Measurements from ENCODE around the gene VAV2.

VAV2 gene, protein sequence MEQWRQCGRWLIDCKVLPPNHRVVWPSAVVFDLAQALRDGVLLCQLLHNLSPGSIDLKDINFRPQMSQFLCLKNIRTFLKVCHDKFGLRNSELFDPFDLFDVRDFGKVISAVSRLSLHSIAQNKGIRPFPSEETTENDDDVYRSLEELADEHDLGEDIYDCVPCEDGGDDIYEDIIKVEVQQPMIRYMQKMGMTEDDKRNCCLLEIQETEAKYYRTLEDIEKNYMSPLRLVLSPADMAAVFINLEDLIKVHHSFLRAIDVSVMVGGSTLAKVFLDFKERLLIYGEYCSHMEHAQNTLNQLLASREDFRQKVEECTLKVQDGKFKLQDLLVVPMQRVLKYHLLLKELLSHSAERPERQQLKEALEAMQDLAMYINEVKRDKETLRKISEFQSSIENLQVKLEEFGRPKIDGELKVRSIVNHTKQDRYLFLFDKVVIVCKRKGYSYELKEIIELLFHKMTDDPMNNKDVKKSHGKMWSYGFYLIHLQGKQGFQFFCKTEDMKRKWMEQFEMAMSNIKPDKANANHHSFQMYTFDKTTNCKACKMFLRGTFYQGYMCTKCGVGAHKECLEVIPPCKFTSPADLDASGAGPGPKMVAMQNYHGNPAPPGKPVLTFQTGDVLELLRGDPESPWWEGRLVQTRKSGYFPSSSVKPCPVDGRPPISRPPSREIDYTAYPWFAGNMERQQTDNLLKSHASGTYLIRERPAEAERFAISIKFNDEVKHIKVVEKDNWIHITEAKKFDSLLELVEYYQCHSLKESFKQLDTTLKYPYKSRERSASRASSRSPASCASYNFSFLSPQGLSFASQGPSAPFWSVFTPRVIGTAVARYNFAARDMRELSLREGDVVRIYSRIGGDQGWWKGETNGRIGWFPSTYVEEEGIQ

DNA sequence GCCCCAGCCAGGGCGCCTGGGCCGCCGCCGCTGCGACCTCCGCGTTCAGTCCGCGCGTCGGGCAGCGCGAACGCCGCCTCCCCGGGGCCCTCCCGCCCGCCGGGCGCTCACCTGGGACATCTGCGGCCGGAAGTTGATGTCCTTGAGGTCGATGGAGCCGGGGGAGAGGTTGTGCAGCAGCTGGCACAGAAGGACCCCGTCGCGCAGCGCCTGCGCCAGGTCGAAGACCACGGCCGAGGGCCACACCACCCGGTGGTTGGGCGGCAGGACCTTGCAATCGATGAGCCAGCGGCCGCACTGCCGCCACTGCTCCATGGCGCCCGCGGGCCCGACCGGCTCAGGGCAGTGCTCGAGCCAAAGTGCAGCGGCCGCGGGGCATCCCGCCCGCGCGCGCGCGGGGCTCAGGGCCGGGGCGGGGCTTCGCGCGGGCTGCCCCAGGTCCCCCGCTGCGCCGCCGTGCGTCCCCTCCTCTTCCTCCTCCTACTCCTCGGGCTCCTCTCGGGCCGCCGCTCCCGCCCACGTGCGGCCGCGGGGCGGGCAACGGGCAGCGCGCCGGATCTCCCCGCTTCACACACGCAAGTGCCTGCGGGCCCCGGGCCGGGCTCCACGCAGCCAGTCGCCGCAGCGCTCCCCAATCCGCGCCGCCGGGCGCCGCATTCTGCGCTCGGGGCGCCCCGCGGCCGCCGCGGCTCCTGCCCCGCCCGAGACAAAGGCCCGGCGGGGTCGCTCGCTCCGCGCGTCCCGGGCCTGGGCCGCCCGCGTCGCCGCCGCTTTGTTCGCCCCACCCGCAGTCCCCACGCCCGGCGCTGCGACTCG, at the start of gene VAV2:
Gene VAV2, minus strand, starts transcription at position 361 of the 816 bp plus-strand sequence. Its CDS starts 46 bp downstream, at position 315.
- peak; percentile 4 to 7 for DNase-seq

DNA sequence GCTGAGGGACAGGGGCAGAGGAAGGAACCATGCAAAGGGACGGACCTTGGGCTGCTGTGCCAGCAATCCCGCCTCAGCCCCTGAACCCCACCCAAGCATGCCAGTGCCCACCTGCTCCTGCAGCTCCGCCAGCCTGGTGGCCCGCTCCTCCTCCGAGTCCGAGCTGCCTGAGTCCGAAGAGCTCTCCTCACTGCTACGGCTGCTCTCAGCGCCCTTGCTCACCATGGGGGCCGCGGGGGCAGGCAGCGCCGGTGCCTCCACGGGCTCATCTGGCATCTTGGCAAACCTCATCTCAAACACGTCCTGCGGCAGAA, 49.5 kb upstream of the VAV2 start:
- no peak for DNase-seq

DNA sequence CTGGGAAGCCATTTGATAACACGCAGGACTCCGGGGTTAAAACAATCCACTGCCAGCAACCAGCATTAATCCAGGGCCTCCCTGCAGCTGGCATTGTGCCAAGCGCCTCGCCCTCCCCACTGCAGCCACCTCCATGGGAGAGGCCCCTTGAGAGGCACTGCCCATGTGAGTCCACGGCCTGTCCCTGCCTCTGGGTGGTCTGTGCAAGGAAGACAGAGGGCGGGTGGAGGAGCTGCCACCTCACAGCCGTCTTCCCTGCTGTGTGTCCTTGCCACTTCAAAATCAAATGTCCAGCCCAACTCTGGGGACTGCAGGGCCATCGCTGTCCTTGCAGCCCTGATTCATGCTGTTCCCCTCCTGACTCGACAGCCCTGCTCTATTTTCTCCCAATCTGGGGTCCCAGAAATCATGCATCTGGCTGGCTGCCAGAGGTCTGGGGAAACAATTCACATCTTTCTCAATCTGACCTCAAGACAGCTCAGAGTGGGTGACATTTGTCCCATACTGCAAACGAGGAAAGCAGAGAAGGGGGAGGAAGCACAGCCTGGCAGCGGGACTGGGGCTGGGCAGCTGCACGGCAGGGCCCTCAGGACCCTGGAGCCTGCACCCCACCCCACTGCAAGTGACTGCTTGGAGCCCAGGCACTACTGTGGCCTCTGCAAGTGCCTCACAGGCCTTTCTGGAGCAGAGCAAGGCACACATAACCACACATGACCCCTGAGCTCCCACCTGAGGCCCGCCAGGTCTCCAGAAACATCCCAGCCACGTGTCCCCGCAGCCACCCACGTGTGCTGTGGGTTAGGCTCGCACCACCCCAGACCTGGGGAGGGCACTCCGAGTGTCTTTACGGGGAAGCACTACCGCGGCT, 48.9 kb upstream of the VAV2 start:
- DNase-seq = no peak

DNA sequence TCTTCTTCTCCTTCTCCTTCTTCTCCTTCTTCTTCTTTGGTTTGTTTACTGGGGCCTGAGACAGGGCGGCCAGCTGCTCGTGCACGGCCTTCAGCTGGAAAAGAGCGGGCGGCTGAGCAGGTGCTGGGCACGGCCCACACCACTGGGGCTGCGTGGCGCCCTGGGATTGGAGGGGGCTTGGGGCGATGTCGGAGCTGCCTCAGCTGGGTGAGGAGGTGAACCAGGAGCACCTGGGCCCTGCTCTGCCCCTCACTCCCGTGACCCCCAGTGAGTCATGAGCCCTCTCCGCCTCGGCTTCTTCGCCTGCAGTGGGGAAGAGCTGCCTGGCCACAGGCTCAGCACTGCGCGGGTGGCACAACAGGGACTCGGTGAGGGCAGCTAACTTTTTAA, 48.0 kb upstream of the VAV2 start:
- DNase-seq = no peak

DNA sequence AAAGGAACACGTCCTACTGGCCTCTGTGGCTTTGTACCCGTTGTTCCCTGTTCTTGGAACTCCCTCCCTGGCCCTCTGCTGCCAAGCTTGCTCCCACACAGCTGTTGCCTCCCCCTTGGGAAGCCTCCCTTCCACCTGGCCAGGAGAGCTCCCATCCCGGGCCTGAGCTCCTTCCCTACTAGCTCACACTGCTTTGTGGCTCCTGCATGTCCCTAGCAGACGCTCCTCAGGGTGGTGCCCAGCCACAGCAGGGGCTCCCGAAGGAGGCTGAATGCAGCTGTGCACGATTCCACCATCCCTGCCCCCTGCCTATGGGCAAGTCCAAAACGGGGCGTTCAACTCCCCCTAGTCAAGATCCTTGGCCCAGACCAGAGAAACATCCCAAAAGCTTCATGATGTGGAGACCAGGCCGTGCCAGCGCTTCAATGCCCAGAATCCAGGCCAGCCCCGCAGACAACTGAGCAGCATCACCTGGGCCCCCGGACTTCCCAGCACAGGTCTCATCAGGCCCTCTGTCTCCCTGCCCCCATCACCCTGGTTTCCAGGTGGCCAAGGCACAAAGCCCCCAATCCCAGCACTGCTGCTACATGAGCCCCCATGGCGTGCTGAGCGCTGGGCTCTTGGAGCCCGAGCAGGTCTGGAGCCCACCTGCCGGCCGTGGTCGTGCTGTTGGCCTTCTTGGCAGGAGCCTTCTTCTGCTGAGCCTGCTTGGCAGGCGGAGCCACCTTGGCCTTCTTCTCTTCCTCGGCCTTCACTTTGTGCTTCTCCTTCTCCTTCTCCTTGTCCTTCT, 47.5 kb upstream of the VAV2 start:
- no peak for DNase-seq

DNA sequence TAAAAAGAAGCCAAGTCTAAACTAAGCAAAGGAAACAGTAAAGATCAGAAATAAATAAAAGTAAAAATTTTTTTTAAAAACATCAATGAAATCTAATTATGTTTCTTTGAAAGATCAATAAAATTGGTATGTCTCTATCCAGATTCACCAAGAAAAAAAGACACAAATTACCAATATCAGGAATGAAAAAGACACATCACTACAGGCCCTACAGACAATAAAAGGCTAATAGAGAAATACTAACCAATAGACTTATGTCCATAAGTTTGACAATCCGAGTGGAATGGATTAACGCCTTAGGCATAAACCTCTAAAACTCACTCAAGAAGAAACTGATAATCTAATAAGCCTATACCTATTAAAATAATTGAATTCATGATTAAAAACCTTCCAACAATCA, 45.5 kb upstream of the VAV2 start:
- DNase-seq = no peak

DNA sequence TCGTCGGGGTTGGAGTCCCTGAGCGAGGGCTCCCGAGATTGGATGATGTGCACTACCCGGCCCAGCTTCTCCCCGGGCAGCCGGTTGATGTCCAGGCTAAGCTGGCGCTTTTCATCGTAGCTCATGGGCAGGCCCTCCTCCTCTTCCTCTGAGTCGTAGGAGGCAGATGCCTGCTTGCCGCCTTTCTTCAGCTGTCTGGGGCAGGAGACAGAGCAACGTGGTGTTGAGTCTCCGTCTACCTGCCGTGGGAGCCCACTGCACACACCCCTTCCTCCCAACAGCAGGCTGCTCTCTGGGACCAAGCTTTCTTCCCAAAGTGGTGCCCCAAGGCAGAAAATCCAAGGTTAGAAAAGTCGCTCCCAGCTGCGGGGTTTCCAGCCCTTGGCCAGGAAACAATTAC, 44.0 kb upstream of the VAV2 start:
- DNase-seq = no peak

DNA sequence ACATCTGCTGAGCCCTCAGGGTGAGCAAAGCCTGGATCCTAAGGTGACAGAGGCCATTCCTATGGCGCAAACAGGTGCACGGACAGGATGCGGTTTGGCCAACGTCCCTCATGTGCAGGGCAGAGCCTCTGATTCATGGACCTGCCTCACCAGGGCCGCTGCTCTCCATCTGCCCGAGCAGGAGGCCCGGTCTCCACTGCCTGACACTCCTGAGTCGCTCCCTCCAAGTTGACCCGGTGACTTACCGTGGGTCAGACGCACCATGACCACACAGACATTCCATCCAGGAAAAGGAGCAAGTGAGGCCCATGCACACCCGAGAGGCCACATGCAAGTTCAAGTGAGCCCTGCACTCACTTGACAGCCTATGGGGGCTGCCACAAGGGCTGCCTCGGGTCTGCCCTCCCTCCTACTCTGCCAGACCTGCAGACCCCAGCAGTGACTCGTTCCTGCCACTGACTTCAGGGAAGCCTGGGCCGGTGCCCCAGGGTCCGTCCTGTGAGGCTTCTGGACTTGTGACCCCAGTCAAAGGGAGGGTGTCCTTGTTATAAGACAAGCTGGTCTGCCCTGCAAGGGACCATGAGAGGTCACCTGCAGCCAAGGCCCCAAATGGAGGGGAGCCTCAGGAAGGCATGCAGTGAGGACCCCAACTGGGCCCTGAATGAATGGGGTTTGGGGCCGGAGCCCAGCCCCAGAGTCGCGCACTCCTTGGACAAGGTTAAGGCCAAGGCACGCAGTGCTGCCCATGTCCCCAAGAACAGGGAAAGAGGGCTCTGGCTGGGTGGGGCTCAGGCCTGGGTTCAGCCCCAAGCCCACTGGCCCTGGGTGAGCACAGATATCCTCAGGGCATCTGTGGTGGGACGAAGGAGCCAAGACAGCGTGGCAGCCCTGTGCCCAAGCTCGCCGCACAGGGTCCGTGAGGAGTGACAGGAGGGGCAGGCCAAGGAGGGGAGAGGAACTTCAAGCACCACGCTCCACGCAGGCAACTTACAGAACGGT, 43.2 kb upstream of the VAV2 start:
- no peak for DNase-seq

DNA sequence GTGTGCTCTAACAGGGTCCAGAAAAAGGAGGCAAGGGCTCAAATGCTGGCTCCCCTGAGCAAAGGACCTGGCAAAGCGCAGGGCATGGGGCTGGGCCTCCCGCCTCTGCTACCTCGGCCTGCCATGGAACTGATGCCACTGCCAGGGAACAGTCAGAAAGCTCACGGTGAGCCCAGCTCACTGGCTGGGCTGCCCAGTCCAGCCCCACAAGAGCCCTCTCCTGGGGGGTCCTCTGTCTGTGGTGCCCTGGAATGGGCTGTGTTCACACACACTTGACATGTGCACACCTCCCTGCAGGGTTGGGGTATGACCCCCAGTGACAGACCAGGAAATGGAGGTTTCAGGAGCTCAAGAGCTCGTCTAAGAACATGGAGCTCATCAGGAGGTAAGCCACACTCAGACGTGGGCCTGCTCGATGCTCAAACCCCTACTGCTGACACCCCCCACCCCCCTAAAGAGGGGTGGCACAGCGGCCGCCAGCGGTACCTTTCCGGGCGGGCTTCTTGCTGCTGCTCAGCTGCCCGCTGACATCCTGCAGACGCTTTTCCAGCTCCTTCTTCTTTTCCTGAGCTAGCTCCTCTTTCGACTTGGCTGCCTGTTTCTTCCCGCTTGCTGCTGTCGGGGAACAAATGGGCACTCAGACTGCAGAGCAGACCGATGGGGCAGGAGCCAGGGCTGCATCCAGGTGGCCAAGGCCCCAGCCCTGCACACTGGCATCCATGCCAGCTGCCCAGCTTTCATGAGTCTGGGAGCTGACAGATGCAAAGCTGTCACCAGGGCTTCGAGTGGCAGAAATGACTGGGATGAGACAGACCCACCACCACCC, 42.3 kb upstream of the VAV2 start:
- no peak for DNase-seq

DNA sequence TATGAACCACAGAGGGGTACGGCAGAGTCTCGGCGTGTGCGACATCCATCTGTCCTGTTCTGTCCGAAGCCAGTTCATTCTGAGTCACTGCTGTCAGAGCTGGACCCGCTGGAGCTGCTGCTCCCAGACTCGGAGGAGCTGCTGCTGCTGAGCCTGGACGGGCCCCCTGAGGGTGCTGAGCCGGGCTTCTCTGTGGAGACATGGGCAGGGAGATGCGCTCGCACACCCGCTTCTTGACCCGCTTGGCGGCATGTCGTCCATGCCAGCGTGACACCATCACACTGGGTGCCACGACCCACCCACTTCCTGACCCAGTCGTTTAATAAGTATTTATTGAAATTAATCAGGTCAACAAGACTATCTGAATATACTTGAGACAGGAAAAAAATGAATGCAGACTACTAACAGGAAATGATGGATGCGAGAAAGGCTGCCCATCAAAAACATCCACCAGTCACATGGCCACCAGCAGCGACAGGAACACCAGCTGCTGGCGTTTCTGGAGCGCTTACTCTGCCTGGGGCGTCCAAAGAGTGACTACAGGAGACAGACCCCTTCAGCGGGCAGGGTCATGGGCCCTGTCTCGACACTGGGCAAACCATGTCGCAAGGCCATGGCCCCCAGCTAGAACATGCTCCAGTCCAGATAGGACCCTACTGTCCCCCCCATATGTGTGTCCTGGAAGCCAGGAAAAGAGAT, 41.5 kb upstream of the VAV2 start:
- no peak for DNase-seq

DNA sequence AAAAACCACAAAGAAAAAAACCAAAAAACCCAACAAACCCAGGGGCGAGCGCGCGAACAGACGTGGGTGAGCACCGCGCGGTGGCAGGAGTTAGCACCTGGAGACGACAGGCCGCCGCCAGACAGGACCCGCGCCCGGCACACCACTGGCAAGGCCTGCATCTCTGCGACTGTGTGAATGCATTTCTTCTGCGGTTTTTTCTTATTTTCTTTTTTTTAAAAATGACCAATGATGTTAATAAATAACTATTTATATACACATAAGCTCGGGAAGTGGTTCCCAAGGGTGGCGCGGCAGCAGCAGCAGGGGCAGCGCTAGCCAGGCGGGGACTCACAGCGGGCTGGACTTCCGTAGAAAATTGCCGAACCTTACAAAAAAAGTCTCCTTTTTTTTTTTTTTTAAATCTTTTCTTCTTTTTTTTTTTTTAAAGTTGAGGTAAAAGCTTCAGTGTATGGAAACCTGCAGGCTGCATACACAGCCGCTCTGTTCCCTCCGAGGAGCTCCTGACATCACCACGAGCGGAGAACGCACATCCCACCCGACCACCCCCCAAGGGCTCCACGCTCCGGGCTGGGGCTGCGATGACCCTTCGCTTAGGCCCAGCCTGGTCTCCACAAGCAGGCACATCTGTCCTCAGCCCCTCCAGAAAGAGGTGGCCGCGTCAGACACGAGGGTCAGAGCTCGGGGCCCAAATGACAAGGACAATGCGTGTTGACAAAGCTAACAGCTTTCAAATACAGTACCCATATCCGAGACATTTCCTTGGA, 40.5 kb upstream of the VAV2 start:
- DNase-seq = no peak

DNA sequence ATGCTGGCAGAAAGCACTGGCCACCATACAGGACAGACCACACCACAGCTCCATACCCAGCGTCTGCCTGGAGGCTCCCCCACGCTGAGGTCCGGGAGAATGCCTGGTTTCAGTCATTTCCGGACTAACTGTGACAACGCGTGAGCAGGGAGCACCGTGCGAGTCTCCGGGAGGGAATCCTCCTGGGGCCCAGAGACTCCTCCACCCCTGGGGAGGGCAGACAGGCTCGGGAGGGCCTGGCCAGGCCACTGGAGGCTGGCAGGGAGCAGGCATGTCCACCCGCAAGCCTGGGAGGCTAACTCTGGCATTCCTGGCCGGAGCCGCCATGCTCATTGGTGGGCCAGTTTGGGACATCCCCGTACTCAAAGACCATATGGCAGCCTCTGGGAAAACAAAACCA, 39.7 kb upstream of the VAV2 start:
- no peak for DNase-seq

DNA sequence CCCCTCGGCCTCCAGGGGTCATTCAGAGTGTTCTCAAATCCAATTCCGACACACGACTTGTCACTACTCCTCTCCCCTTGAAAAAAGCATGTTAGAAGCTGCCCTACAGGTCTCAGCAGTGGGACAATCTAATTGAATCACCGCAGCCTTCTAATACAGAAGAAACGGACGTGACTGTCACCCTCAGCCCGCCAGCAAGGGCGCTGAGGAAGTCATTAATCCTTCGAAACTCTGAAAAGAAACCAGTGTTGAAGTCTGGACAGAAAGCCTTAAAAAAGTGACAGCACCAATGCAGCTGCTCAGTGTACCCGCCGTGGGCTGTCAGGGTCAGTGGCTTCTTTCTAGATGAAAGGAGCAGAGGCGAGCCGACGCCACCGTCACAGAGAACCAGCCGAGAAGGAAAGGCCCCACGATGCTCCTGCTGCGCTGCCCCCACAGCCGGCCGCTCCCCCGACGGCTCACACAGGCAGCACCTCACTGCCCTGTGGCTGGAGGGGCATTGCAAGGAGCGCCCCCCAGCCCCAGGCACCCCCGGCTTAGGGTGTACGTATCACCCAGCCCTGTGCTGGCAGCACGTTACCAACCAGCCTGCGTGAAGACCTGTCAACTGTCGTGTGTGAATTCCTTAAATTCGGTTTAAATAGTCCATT, 38.8 kb upstream of the VAV2 start:
- DNase-seq = no peak

DNA sequence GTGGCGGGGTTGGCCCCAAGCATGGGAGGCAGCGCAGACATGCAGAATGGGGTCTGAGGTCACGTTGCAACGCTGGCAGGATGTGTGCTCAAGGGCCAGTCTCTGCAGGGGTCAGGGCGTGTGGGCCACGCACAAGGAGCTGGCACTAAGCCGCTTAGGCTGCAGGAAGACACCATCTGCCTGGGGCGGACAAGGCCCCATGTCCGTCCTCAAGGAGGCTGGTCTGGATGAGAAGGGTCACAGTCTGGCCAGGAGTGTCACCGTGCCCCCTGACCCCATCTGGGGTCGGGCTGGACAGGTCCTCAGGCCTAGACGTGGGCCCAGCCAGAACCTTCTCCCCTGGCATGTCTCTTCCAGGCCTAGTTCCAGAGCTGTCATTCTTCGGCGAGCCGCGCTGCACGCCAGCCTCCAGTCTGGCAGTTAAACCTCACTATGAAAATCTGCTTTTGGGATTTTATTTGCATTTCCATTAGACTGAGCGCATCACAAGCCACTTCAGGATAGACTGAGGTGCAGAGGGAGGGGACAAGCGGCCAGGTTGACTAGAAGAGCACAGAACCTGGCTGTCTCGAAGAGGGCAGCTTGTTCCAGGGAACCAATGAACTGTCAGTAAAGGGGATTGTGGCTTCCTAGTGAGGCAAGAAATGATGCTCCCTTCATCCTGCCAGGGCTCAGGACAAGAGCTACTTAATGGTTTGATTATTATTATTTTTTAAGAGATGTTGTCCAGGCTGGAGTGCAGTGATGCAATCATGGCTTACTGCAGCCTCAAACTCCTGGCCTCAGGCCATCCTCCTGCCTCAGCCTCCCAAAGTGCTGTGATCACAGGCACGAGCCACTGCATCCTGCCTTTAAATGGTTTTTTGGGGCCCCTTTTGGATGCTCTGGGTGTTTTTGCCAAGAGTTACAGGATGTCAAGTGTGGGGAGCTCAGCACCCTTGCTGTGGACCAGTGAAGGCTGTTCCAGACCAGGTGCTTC, 37.4 kb upstream of the VAV2 start:
- no peak for DNase-seq

DNA sequence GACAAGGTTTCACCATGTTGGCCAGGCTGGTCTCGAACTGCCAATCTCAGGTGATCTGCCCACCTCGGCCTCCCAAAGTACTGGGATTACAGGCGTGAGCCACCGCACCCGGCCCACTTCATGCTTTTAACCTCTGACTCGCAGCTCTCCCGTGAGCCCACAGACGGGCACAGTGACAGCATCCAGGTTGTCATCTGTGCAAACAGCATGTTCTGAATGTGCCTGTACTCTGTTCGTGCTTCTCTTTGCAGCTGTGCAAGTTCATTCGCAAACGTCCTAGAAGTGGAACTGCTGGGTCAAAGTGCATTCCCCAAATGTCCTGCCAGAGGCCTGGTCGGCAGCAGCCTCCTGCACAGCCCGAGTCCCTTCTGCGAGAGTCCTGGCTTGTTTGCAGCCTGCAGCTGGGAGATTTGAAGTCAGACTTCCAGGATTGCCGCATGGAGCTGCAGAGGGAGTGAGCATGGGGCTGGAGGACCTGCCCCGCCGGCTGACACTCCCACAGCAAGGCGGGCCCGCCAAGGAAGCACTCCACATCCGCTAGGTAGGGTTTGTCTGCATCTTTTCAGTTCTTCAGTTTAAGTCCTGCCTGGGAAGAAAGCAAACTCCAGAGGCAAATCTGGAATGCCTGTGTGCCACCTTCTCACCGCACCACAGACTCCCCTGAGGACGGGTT, 36.6 kb upstream of the VAV2 start:
- no peak for DNase-seq
